ENCODE data around the gene TMEM235.

Gene TMEM235

GRCh38 chr17:78250891-78251772, 19.7 kb downstream of the TMEM235 start (continued):
- TF ChIP-seq TSHZ1 (tag by site-specific recombination; IDR thresholded peaks at IDR 0.05; ENCODE audit: borderline replicate concordance), result no peak
- no peak for TF ChIP-seq ZNF350 (tag by site-specific recombination; IDR thresholded peaks at IDR 0.05)
- peak; percentile 58; the same call in 1 of the 2 replicates for TF ChIP-seq ZNF324 (tag by site-specific recombination; IDR thresholded peaks at IDR 0.05)
- TF ChIP-seq ZNF292 (tag by site-specific recombination; IDR thresholded peaks at IDR 0.05; ENCODE audit: borderline replicate concordance, low read depth), result no peak
- TF ChIP-seq MYNN (tag by site-specific recombination; IDR thresholded peaks at IDR 0.05; ENCODE audit: borderline replicate concordance), result no peak
- TF ChIP-seq ZNF701 (tag by site-specific recombination; IDR thresholded peaks at IDR 0.05), result no peak
- no peak for TF ChIP-seq BCL11B (tag by site-specific recombination; IDR thresholded peaks at IDR 0.05; ENCODE audit: low read depth)
- TF ChIP-seq ZNF600 (tag by site-specific recombination; IDR thresholded peaks at IDR 0.05), result peak; percentile 70; the same call in 1 of the 2 replicates
- TF ChIP-seq SCRT1 (tag by site-specific recombination; IDR thresholded peaks at IDR 0.05; ENCODE audit: borderline replicate concordance), result no peak
- peak; percentile 46 for TF ChIP-seq ZBTB26 (tag by site-specific recombination; optimal IDR thresholded peaks at IDR 0.05)
- peak; percentile 42; the same call in 1 of the 2 replicates for TF ChIP-seq ZBTB44 (tag by site-specific recombination; IDR thresholded peaks at IDR 0.05)
- no peak for TF ChIP-seq REST (tag by site-specific recombination; IDR thresholded peaks at IDR 0.05)
- peak; percentile 74 for TF ChIP-seq IKZF3 (tag by site-specific recombination; IDR thresholded peaks at IDR 0.05)
- no peak for TF ChIP-seq FEZF1 (tag by site-specific recombination; IDR thresholded peaks at IDR 0.05)
- TF ChIP-seq KLF16 (tag by site-specific recombination; IDR thresholded peaks at IDR 0.05), result peak; percentile 84
- TF ChIP-seq ZNF302 (tag by site-specific recombination; IDR thresholded peaks at IDR 0.05; ENCODE audit: low read depth), result no peak
- peak; percentile 57; the same call in 1 of the 2 replicates for TF ChIP-seq HIC1 (tag by site-specific recombination; IDR thresholded peaks at IDR 0.05)
- TF ChIP-seq PRDM1 (tag by site-specific recombination; IDR thresholded peaks at IDR 0.05), result no peak
- no peak for TF ChIP-seq AEBP2 (tag by site-specific recombination; IDR thresholded peaks at IDR 0.05; ENCODE audit: borderline replicate concordance)
- TF ChIP-seq ZSCAN18 (tag by site-specific recombination; IDR thresholded peaks at IDR 0.05), result peak; percentile 45; the same call in 1 of the 2 replicates
- TF ChIP-seq ZNF558 (tag by site-specific recombination; IDR thresholded peaks at IDR 0.05), result no peak
- no peak for TF ChIP-seq YY2 (tag by site-specific recombination; IDR thresholded peaks at IDR 0.05)

Data from HEK293 (cell line).